A549 (cell line): ENCODE measurements around the gene CMTM3. TPM values are rescaled to one million over a fixed set of nuclear protein-coding genes. Genes with fewer than 3 reads are reported as not detected.

Source experiments
- ATAC-seq, 2 experiments: fragments of 200-7000 bp in 1 of 2; fragments of >200 bp in 1 of 2; cut with Nextera tagmentation in 1 of 2; cut with Tn5 transposase in 1 of 2; 3 replicates each; pipeline versions ENCODE4 v1.8.0 to v1.9.1; 2018 to 2020; ENCODE audit warnings: mild to moderate bottlenecking in 1 of 2, moderate library complexity in 1 of 2
- CTCF ChIA-PET: fragments of 300-600 bp; sonication (Branson Sonifier 250); formaldehyde crosslinking; extraction: SDS; loops from one replicate; lab custom pipeline; 2021; ENCODE audit warnings: antibody characterized with exemption, inconsistent platforms; lab: Yijun Ruan, JAX
- POLR2A ChIA-PET: fragments of 350-600 bp; formaldehyde crosslinking; extraction: SDS; loops from one replicate; lab custom pipeline; 2021; ENCODE audit warnings: antibody characterized with exemption, inconsistent platforms; lab: Yijun Ruan, JAX
- DNase-seq, 2 experiments: peaks; one replicate each; pipeline versions ENCODE4 v3.0.0 to v3.0.0-alpha.2; 2011 to 2016; ENCODE audit warnings: low read depth in 1 of 2, low spot score in 1 of 2
- FAIRE-seq: peaks from 2 replicates; lab custom pipeline; 2011; peaks lifted over from hg19 to GRCh38; lab: Jason Lieb, UNC
- H3K27ac ChIP-seq, 2 experiments: fragments of >200 bp; sonication (Bioruptor Twin); formaldehyde crosslinking; 3 replicates each; pipeline ENCODE4 v1.5.1; 2016 to 2017
- H3K4me1 ChIP-seq: fragments of >200 bp; sonication (Bioruptor Twin); formaldehyde crosslinking; 3 replicates; pipeline ENCODE4 v1.6.1; 2016
- H3K4me2 ChIP-seq: fragments of >200 bp; sonication (Bioruptor Twin); formaldehyde crosslinking; 3 replicates; pipeline ENCODE4 v1.6.1; 2016
- H3K4me3 ChIP-seq: fragments of >200 bp; sonication (Bioruptor Twin); formaldehyde crosslinking; 3 replicates; pipeline ENCODE4 v1.5.1; 2016
- H3K9me3 ChIP-seq: fragments of >200 bp; sonication (Bioruptor Twin); formaldehyde crosslinking; 3 replicates; pipeline ENCODE4 v1.6.1; 2016
- ATOH8 ChIP-seq: fragments of 250-450 bp; sonication (Bioruptor Pico); IDR thresholded peaks from 2 replicates; pipeline ENCODE4 v1.5.0; 2020; ENCODE audit warnings: low read depth, mild to moderate bottlenecking, moderate library complexity
- BHLHE40 ChIP-seq: IDR thresholded peaks from 2 replicates; pipeline ENCODE4 v1.6.1; 2012; ENCODE audit warnings: low read depth, low read length, inconsistent platforms
- CHD4 ChIP-seq: fragments of 200-600 bp; sonication (generic); IDR thresholded peaks from 2 replicates; pipeline ENCODE4 v1.6.1; 2016; ENCODE audit warnings: antibody characterized with exemption, mild to moderate bottlenecking, borderline replicate concordance
- CTCF ChIP-seq: fragments of >200 bp; sonication (Bioruptor Twin); formaldehyde crosslinking; IDR thresholded peaks from 3 replicates; pipeline ENCODE4 v1.5.1; 2016
- E2F6 ChIP-seq: IDR thresholded peaks from 2 replicates; pipeline ENCODE4 v1.6.1; 2012; ENCODE audit warnings: low read depth, borderline replicate concordance
- EP300 ChIP-seq, 2 experiments: fragments of >200 bp; sonication (Bioruptor Twin); formaldehyde crosslinking; IDR thresholded peaks; 2 replicates in 1 of 2; 3 replicates in 1 of 2; pipeline ENCODE4 v1.6.1; 2016 to 2017
- ESRRA ChIP-seq: fragments of 150-350 bp; IDR thresholded peaks from 2 replicates; pipeline ENCODE4 v1.6.1; 2014; ENCODE audit warnings: mild to moderate bottlenecking, low read length, borderline replicate concordance
- GATA3 ChIP-seq: IDR thresholded peaks from 2 replicates; pipeline ENCODE4 v1.6.1; 2012; ENCODE audit warnings: borderline replicate concordance
- HDAC2 ChIP-seq: fragments of 200-600 bp; sonication (generic); IDR thresholded peaks from 2 replicates; pipeline ENCODE4 v1.6.1; 2016
- HOXB13 ChIP-seq: fragments of 250-450 bp; sonication (Bioruptor Pico); IDR thresholded peaks from 2 replicates; pipeline ENCODE4 v1.5.0; 2020; ENCODE audit warnings: low read depth, mild to moderate bottlenecking, moderate library complexity
- KDM5A ChIP-seq: fragments of 200-600 bp; sonication (generic); IDR thresholded peaks from 2 replicates; pipeline ENCODE4 v1.6.1; 2016; ENCODE audit warnings: antibody characterized with exemption, mild to moderate bottlenecking
- MAFK ChIP-seq: fragments of 450-650 bp; IDR thresholded peaks from 2 replicates; pipeline ENCODE4 v1.6.1; 2014; ENCODE audit not compliant: partially characterized antibody
- MAZ ChIP-seq: fragments of 150-350 bp; IDR thresholded peaks from 2 replicates; pipeline ENCODE4 v1.6.1; 2014; ENCODE audit warnings: antibody characterized with exemption, low read depth, low read length, borderline replicate concordance
- RFX5 ChIP-seq: fragments of 450-650 bp; IDR thresholded peaks from 2 replicates; pipeline ENCODE4 v1.7.1; 2014; ENCODE audit warnings: antibody characterized with exemption, mild to moderate bottlenecking, moderate library complexity
- SMC3 ChIP-seq: fragments of >200 bp; sonication (Bioruptor Twin); formaldehyde crosslinking; IDR thresholded peaks from 3 replicates; pipeline ENCODE4 v1.6.1; 2018; ENCODE audit warnings: inconsistent platforms
- TP53 ChIP-seq: fragments of 250-450 bp; sonication (Bioruptor Pico); IDR thresholded peaks from 2 replicates; pipeline ENCODE4 v1.5.0; 2021; ENCODE audit warnings: mild to moderate bottlenecking, moderate library complexity
- ZSCAN20 ChIP-seq: fragments of 250-450 bp; sonication (Bioruptor Pico); IDR thresholded peaks from 2 replicates; pipeline ENCODE4 v1.8.0; 2022; ENCODE audit warnings: mild to moderate bottlenecking, moderate library complexity
- WGBS: methylation state at CpG from one replicate; pipeline ENCODE4 v1.1.6; 2017; ENCODE audit errors: missing lambda C conversion rate; 5-methylcytosine and 5-hydroxymethylcytosine counted together
- polyA plus RNA-seq, 4 experiments: library from polyadenylated mRNA; depleted of rRNA in 3 of 4; stranded (reverse); fragments of >200 nt; fragmentation: RNase III in 1 of 4; extraction: RNeasy Plus Mini Kit Qiagen cat#74134 plus additional on column Dnase treatment in 1 of 4; gene quantifications; 2 replicates in 3 of 4; 3 replicates in 1 of 4; pipeline ENCODE4 v1.2.3, GENCODE V29; 2011 to 2017
- TF ChIP-seq, protein P1 (sequence below): fragments of 250-450 bp; sonication (Bioruptor Pico); IDR thresholded peaks from 2 replicates; pipeline ENCODE4 v1.5.0; 2021; ENCODE audit warnings: mild to moderate bottlenecking, moderate library complexity, borderline replicate concordance
- TF ChIP-seq, protein P2 (sequence below): fragments of 200-600 bp; sonication (generic); IDR thresholded peaks from 2 replicates; pipeline ENCODE4 v1.6.1; 2016; ENCODE audit warnings: antibody characterized with exemption, mild to moderate bottlenecking, moderate library complexity

The CMTM3 gene
- polyA plus RNA-seq, 2 of the 4 experiments (the other 2 are of a cell fraction) = 36.0 to 36.1 TPM

DNA sequence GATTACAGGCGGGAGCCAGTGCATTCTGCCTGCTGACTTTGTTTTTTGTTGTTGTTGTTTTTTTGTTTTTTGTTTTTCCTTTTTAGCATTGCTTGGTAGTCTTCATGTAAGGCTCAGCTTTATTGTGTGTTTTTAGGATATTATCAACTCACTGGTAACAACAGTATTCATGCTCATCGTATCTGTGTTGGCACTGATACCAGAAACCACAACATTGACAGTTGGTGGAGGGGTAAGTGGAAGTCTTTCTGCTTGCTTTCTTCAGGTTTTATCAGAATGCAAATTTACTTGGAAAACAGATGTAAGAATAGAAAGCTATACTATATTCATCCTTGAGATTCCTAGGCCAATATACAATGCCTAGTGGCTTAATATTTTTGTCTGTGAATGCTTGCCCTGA lies 41.5 kb upstream of the CMTM3 start:
- Histone ChIP-seq H3K4me1 (no peaks in the 10 kb centered on the region; the same call in 2 of the 3 replicates), H3K9me3 (no peaks in the 10 kb centered on the region), H3K4me2 (no peak overlapping the region), H3K4me3 (no peak overlapping the region), H3K27ac (no peak overlapping the region)
- FAIRE-seq (no peak), DNase-seq (no peak), ATAC-seq (no peak)
- WGBS = 92% methylated on average over 2 of the region's 2 CpGs
- TF ChIP-seq KDM5A (no peak), CTCF (no peak), E2F6 (no peak), TP53 (CRISPR knock-in tag) (no peak), SMC3 (no peak), ATOH8 (no peak), HOXB13 (no peak), CHD4 (no peak), HDAC2 (no peak), ZSCAN20 (CRISPR knock-in tag) (no peak), MAZ (no peak), RFX5 (no peak), EP300 (IDR thresholded peaks at IDR 0.05) (no peak), BHLHE40 (no peak), GATA3 (no peak), MAFK (no peak), ESRRA (no peak)
- TF ChIP-seq, protein P1, sequence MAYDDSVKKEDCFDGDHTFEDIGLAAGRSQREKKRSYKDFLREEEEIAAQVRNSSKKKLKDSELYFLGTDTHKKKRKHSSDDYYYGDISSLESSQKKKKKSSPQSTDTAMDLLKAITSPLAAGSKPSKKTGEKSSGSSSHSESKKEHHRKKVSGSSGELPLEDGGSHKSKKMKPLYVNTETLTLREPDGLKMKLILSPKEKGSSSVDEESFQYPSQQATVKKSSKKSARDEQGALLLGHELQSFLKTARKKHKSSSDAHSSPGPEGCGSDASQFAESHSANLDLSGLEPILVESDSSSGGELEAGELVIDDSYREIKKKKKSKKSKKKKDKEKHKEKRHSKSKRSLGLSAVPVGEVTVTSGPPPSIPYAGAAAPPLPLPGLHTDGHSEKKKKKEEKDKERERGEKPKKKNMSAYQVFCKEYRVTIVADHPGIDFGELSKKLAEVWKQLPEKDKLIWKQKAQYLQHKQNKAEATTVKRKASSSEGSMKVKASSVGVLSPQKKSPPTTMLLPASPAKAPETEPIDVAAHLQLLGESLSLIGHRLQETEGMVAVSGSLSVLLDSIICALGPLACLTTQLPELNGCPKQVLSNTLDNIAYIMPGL (CRISPR knock-in tag) = no peak
- TF ChIP-seq, protein P2, sequence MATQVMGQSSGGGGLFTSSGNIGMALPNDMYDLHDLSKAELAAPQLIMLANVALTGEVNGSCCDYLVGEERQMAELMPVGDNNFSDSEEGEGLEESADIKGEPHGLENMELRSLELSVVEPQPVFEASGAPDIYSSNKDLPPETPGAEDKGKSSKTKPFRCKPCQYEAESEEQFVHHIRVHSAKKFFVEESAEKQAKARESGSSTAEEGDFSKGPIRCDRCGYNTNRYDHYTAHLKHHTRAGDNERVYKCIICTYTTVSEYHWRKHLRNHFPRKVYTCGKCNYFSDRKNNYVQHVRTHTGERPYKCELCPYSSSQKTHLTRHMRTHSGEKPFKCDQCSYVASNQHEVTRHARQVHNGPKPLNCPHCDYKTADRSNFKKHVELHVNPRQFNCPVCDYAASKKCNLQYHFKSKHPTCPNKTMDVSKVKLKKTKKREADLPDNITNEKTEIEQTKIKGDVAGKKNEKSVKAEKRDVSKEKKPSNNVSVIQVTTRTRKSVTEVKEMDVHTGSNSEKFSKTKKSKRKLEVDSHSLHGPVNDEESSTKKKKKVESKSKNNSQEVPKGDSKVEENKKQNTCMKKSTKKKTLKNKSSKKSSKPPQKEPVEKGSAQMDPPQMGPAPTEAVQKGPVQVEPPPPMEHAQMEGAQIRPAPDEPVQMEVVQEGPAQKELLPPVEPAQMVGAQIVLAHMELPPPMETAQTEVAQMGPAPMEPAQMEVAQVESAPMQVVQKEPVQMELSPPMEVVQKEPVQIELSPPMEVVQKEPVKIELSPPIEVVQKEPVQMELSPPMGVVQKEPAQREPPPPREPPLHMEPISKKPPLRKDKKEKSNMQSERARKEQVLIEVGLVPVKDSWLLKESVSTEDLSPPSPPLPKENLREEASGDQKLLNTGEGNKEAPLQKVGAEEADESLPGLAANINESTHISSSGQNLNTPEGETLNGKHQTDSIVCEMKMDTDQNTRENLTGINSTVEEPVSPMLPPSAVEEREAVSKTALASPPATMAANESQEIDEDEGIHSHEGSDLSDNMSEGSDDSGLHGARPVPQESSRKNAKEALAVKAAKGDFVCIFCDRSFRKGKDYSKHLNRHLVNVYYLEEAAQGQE = no peak
- POLR2A ChIA-PET = interaction anchor here (1.3 to 1.8 kb wide), 2 partner anchors 11 to 41 kb away, joined by 6 to 8 read pairs; partner anchors contain the start of gene CKLF
- CTCF ChIA-PET = interaction anchor here (0.7 to 4.8 kb wide), 20 partner anchors 8 to 332 kb away, joined by 3 to 34 read pairs (median 5); partner anchors contain the start of genes CKLF, CMTM2, CMTM3 and TK2
